T-cell (primary cell): ENCODE measurements around the gene NFIA. TPM values are rescaled to one million over a fixed set of nuclear protein-coding genes. Genes with fewer than 3 reads are reported as not detected.

Experiments
- ATAC-seq, 4 experiments: fragments of 200-7000 bp in 3 of 4; fragments of 150-1000 bp in 1 of 4; cut with Tn5 transposase; replicated peaks in 1 of 4; 1 replicate in 3 of 4; 2 replicates in 1 of 4; pipeline ENCODE4 v1.10.0; 2021; ENCODE audit warnings: moderate library complexity in 3 of 4, mild to moderate bottlenecking in 2 of 4, moderate number of reproducible peaks in 1 of 4
- CTCF ChIA-PET, 2 donors: fragments of 300-600 bp; sonication (Branson Sonifier 250); formaldehyde crosslinking; loops; one replicate each; lab custom pipeline; 2022; ENCODE audit warnings: antibody characterized with exemption in 2 of 2; lab: Charles Lee
- POLR2A ChIA-PET, 2 donors: fragments of 300-600 bp; sonication (Branson Sonifier 250); formaldehyde crosslinking; loops; one replicate each; lab custom pipeline; 2022; ENCODE audit warnings: antibody characterized with exemption in 2 of 2; lab: Charles Lee
- DNase-seq, 35 experiments: peaks; one replicate each; pipeline versions ENCODE4 v3.0.0 to v3.0.0-alpha.2; 2013 to 2023
- H3K27ac ChIP-seq: one replicate; pipeline ENCODE4 v1.5.1; 2013; ENCODE audit warnings: low read length
- H3K27me3 ChIP-seq, 2 experiments: replicated peaks in 1 of 2; 1 replicate in 1 of 2; 2 replicates in 1 of 2; pipeline versions ENCODE4 v1.6.1 to v1.7.0; 2013; ENCODE audit warnings: low read length in 1 of 2, mixed read lengths in 1 of 2; ENCODE audit not compliant: control insufficient read depth in 2 of 2, insufficient read depth in 2 of 2; ENCODE audit errors: extremely low read depth in 1 of 2
- H3K36me3 ChIP-seq, 2 donors: 1 replicate in 1 of 2; 2 replicates in 1 of 2; pipeline versions ENCODE4 v1.6.1 to v1.7.0; 2013; ENCODE audit warnings: low read length in 1 of 2; ENCODE audit not compliant: control insufficient read depth in 2 of 2, insufficient read depth in 1 of 2; ENCODE audit errors: extremely low read depth in 1 of 2
- H3K4me1 ChIP-seq, 2 experiments: 1 replicate in 1 of 2; 2 replicates in 1 of 2; pipeline versions ENCODE4 v1.6.1 to v1.7.0; 2013; ENCODE audit warnings: low read length in 2 of 2, mixed read lengths in 1 of 2; ENCODE audit not compliant: insufficient read depth in 2 of 2, control insufficient read depth in 1 of 2; ENCODE audit errors: extremely low read depth in 1 of 2
- H3K4me3 ChIP-seq, 2 donors: 1 replicate in 1 of 2; 2 replicates in 1 of 2; pipeline versions ENCODE4 v1.5.1 to v1.7.0; 2013; ENCODE audit warnings: mild to moderate bottlenecking in 2 of 2, low read length in 1 of 2, moderate library complexity in 1 of 2; ENCODE audit not compliant: control insufficient read depth in 1 of 2; ENCODE audit errors: extremely low read depth in 1 of 2
- H3K9me3 ChIP-seq: 2 replicates; pipeline ENCODE4 v1.7.0; 2013
- H3K27ac Mint-ChIP-seq, 2 donors: one replicate each; pipeline ENCODE4 v1.8.0; 2020 to 2021; ENCODE audit warnings: mild to moderate bottlenecking in 2 of 2, mixed read lengths in 2 of 2
- H3K27me3 Mint-ChIP-seq, 2 donors: one replicate each; pipeline ENCODE4 v1.8.0; 2021 to 2022; ENCODE audit warnings: mixed read lengths in 2 of 2
- H3K36me3 Mint-ChIP-seq: one replicate; pipeline ENCODE4 v1.8.0; 2021; ENCODE audit warnings: mixed read lengths
- H3K4me1 Mint-ChIP-seq, 3 donors: one replicate each; pipeline ENCODE4 v1.8.0; 2020 to 2022; ENCODE audit warnings: mixed read lengths in 3 of 3, mild to moderate bottlenecking in 1 of 3
- H3K4me3 Mint-ChIP-seq, 3 donors: one replicate each; pipeline ENCODE4 v1.8.0; 2020 to 2022; ENCODE audit warnings: mild to moderate bottlenecking in 3 of 3, mixed read lengths in 3 of 3, moderate library complexity in 3 of 3
- H3K9me3 Mint-ChIP-seq, 3 donors: one replicate each; pipeline ENCODE4 v1.8.0; 2020 to 2022; ENCODE audit warnings: mixed read lengths in 3 of 3
- WGBS: methylation state at CpG from one replicate; pipeline ENCODE4 v1.1.5; 2013; ENCODE audit warnings: missing lambda C conversion rate; ENCODE audit not compliant: insufficient coverage; 5-methylcytosine and 5-hydroxymethylcytosine counted together
- total RNA-seq, 35 experiments: library from RNA in 6 of 35; stranded (reverse) in 6 of 35; fragments of 120-200 nt in 1 of 35; gene quantifications; one replicate each; pipeline versions ENCODE4 v1.2.1 to v1.2.4 and lab custom pipeline; 2013 to 2026

NFIA gene
- total RNA-seq, 5 donors from 2014 or later (not counting 1 experiment from before 2014, with no cell fraction given): 5.1 to 10.1 (median 7.1) TPM

DNA sequence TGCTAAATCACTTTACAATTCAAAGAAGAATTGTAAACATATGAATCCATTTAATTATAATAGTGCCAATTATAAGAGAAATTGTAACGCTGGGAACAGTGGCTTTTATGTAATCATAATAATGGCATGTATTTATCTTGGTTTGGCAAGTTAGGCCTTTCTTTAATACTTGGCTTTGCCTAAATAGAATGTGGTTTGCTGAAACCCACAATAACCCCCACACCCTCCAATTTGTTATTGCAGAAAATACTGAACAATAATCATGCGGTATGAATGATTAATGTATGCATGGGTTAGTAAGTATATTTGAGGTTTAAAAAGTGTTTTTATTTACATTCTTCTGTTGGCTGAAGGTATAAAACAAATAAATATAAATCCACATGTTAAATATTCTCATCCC is 138.2 kb downstream of the NFIA start:
- H3K4me3 ChIP-seq: no peak overlapping the region
- ChIA-PET POLR2A (no interaction called here), CTCF (no interaction called here)
- no peak overlapping the region for H3K27ac ChIP-seq
- ATAC-seq (no peak), DNase-seq (no peak)
- no peaks in the 10 kb centered on the region for H3K36me3 ChIP-seq
- Mint-ChIP-seq H3K36me3 (no peaks in the 10 kb centered on the region), H3K27ac (no peak overlapping the region), H3K4me3 (no peak overlapping the region), H3K27me3 (peaks cover 0 to 5% of the 10 kb centered on the region in 2 donors), H3K4me1 (no peaks in the 10 kb centered on the region), H3K9me3 (no peaks in the 10 kb centered on the region)
- WGBS: no CpG with 5 or more reads among the region's 2 CpGs
- H3K27me3 ChIP-seq: no peaks in the 10 kb centered on the region
- no peaks in the 10 kb centered on the region for H3K4me1 ChIP-seq
- no peaks in the 10 kb centered on the region for H3K9me3 ChIP-seq

DNA sequence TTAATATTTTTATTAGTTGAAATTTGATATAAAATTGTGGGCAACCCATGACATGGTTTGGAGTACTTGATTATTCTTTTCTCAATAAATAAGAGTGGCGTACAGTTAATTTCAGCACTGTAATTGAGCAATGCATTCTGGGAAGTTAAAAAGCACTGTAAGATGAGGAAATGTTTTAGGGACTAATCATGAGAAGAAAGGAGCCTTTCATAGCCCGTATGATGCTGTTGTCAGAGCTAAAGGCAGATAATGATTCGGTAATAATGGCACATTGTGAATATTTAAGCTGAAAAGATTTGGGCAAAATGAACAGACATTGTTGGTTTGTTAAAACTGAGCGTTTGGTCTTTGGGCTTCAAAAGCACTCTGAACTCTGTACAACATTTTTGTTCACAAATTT is 139.3 kb downstream of the NFIA start:
- no peaks in the 10 kb centered on the region for H3K9me3 Mint-ChIP-seq
- H3K27me3 ChIP-seq: no peaks in the 10 kb centered on the region
- ChIA-PET POLR2A (no interaction called here), CTCF (interaction anchor here in 1 of 2 donors (0.6 kb wide), 1 partner anchor 48 kb away, joined by 4 read pairs; no protein-coding TSS in a partner anchor)
- no peak overlapping the region for H3K4me3 ChIP-seq
- H3K36me3 Mint-ChIP-seq: no peaks in the 10 kb centered on the region
- H3K4me1 ChIP-seq: no peaks in the 10 kb centered on the region
- H3K9me3 ChIP-seq: no peaks in the 10 kb centered on the region
- ATAC-seq: no peak
- no peak overlapping the region for H3K27ac ChIP-seq
- peaks cover 0 to 5% of the 10 kb centered on the region in 2 donors for H3K27me3 Mint-ChIP-seq
- DNase-seq: no peak
- H3K27ac Mint-ChIP-seq: no peak overlapping the region
- H3K4me1 Mint-ChIP-seq: no peaks in the 10 kb centered on the region
- no peak overlapping the region for H3K4me3 Mint-ChIP-seq
- WGBS: 95% methylated on average over 3 of the region's 4 CpGs
- no peaks in the 10 kb centered on the region for H3K36me3 ChIP-seq

DNA sequence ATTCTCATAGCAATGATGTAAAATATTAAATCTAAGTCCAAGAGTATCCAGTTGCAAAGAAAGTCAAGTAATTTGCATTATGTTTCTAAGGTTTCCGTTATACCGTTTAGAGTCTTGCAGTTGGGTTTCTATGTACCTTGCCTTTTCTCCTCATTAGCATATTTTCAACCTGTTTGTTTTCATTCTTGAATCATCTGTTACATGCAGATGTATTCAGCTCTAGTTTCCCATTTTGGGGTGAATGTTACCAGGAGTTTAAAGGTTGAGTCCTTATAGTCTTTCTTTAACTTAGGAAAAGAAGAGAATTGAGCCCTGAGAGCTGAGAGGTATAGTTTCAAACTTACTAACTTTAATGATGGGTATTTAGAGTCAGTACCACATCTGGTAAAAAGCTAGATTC is 139.9 kb downstream of the NFIA start:
- ChIA-PET POLR2A (no interaction called here), CTCF (interaction anchor here in 1 of 2 donors (0.6 kb wide), 1 partner anchor 47 kb away, joined by 4 read pairs; no protein-coding TSS in a partner anchor)
- H3K4me1 ChIP-seq: no peaks in the 10 kb centered on the region
- no peak overlapping the region for H3K27ac ChIP-seq
- Mint-ChIP-seq H3K27ac (no peak overlapping the region), H3K4me1 (no peaks in the 10 kb centered on the region), H3K36me3 (no peaks in the 10 kb centered on the region), H3K9me3 (no peaks in the 10 kb centered on the region), H3K27me3 (peaks cover 0 to 5% of the 10 kb centered on the region in 2 donors), H3K4me3 (no peak overlapping the region)
- WGBS: no CpG with 5 or more reads among the region's 2 CpGs
- no peak for DNase-seq
- H3K9me3 ChIP-seq: no peaks in the 10 kb centered on the region
- no peaks in the 10 kb centered on the region for H3K27me3 ChIP-seq
- H3K36me3 ChIP-seq: no peaks in the 10 kb centered on the region
- ATAC-seq: no peak
- H3K4me3 ChIP-seq: no peak overlapping the region

DNA sequence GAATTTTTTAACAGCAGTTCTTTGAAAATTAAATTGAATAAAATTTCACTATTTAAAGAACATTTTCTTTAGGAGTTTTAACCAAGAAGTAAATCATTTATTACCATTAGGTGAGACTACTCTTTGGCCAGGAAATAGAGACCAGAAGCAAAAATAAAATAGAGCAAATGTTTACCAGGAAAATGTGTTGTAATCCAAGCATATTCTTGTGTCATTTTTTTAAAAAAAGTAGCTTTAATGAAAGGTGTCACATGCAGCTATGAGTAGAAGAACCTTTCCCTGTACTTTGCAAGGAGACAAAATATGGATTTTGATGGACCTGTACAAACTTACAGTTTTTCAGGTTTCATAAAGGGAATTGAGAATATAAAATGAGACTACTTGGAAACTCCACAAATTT is 140.8 kb downstream of the NFIA start:
- H3K9me3 Mint-ChIP-seq: no peaks in the 10 kb centered on the region
- H3K4me1 ChIP-seq: no peaks in the 10 kb centered on the region
- no peaks in the 10 kb centered on the region for H3K36me3 ChIP-seq
- no peaks in the 10 kb centered on the region for H3K36me3 Mint-ChIP-seq
- no peak overlapping the region for H3K4me3 ChIP-seq
- H3K27me3 Mint-ChIP-seq: peaks cover 0 to 5% of the 10 kb centered on the region in 2 donors
- ChIA-PET CTCF (no interaction called here), POLR2A (no interaction called here)
- H3K9me3 ChIP-seq: no peaks in the 10 kb centered on the region
- H3K27me3 ChIP-seq: no peaks in the 10 kb centered on the region
- no peak overlapping the region for H3K27ac ChIP-seq
- H3K4me3 Mint-ChIP-seq: no peak overlapping the region
- DNase-seq (no peak), ATAC-seq (no peak)
- H3K27ac Mint-ChIP-seq: no peak overlapping the region
- H3K4me1 Mint-ChIP-seq: no peaks in the 10 kb centered on the region

DNA sequence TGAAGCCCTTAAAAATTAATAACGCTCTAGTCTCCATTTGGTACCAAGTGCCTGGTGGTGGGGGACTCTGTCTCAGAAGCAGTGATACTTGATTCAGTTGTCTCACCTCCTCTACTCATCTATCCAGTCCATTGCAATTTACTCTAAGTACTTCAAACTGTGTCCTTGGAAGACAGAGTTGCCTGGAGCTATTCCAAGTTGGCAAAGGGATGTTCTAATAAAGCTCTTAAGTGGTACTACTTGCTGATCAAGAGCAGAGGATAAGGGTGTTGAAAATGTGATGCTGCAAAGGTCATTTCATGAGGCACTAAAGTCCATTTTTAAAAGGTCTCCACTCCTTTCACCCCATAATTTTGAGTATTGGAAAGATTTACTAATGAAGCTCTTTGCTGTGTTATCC is 142.2 kb downstream of the NFIA start:
- no CpG with 5 or more reads among the region's 1 CpG for WGBS
- H3K4me1 Mint-ChIP-seq: no peaks in the 10 kb centered on the region
- H3K27me3 ChIP-seq: no peaks in the 10 kb centered on the region
- peaks cover 0 to 5% of the 10 kb centered on the region in 2 donors for H3K27me3 Mint-ChIP-seq
- H3K27ac Mint-ChIP-seq: no peak overlapping the region
- DNase-seq (no peak), ATAC-seq (no peak)
- no peak overlapping the region for H3K4me3 Mint-ChIP-seq
- ChIA-PET POLR2A (interaction anchor here in 1 of 2 donors (0.6 kb wide), 1 partner anchor 696 kb away, joined by 7 read pairs; no protein-coding TSS in a partner anchor), CTCF (no interaction called here)
- no peaks in the 10 kb centered on the region for H3K36me3 Mint-ChIP-seq
- no peak overlapping the region for H3K27ac ChIP-seq
- H3K9me3 Mint-ChIP-seq: no peaks in the 10 kb centered on the region
- no peak overlapping the region for H3K4me3 ChIP-seq
- H3K36me3 ChIP-seq: no peaks in the 10 kb centered on the region
- no peaks in the 10 kb centered on the region for H3K9me3 ChIP-seq
- no peaks in the 10 kb centered on the region for H3K4me1 ChIP-seq

DNA sequence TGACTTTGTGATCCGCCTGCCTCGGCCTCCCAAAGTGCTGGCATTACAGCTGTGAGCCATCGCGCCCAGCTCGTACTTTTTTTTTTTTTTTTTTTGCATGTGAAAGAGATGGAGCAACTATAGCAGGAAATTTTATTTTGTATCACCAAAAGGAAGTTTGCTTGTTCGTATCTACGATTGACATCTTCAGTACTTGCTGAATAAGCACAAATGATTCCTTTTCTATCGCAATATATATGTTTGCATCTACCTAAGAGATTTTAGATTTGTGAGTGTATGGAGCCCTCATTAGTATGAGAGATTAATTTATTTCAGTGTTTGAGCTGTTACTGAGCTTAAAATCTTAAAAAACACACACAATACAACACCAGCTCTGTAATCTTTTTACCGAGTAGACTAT is 143.1 kb downstream of the NFIA start:
- Histone ChIP-seq H3K27me3 (no peaks in the 10 kb centered on the region), H3K4me3 (no peak overlapping the region), H3K4me1 (no peaks in the 10 kb centered on the region), H3K27ac (no peak overlapping the region), H3K36me3 (no peaks in the 10 kb centered on the region), H3K9me3 (no peaks in the 10 kb centered on the region)
- ChIA-PET POLR2A (no interaction called here), CTCF (no interaction called here)
- Mint-ChIP-seq H3K27ac (no peak overlapping the region), H3K9me3 (no peaks in the 10 kb centered on the region), H3K4me3 (no peak overlapping the region), H3K4me1 (no peaks in the 10 kb centered on the region), H3K36me3 (no peaks in the 10 kb centered on the region), H3K27me3 (peaks cover 0 to 5% of the 10 kb centered on the region in 2 donors)
- WGBS: no CpG with 5 or more reads among the region's 9 CpGs
- DNase-seq (no peak), ATAC-seq (no peak)
